HG02571 (cell line): ENCODE measurements around the gene MSL3B.
A peak's percentile ranks its signal among the peaks of the same experiment; 100 is the strongest.
"Not testable (repeated sequence)": the region's sequence is repeated elsewhere in the genome, so short reads cannot be mapped to it uniquely, and the experiment has no call there.

Source experiments
- ATAC-seq: cut with Tn5 transposase; IDR thresholded peaks from one replicate; pipeline ENCODE4 v1.9.1; 2021; ENCODE audit warnings: mild to moderate bottlenecking, moderate library complexity; ENCODE audit not compliant: unreplicated experiment

Gene MSL3B

DNA sequence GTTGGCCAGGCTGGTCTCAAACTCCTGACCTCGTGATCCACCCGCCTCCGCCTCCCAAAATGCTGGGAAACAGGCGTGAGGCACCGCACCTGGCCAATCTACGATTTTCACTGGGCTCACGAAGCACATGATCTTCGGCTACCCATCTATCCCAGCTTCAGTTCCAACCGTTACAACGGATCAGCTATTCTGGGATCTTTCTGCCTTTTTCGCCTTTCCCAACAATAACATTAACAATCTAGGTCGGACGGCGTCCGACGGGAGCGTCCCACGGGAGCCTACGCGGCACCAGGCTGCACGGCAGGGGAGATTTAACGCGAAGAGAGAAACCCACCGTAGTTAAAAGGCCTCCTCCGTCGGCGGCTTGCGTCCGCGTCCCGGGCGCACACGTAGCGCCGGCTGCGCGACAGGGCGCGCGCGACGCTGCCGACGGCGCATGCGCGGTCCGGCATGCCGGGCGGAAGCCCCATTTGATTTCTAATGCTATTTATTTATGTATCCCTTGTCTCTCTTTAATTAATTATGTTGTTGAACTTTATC lies at the start of gene MSL3B:
Gene MSL3B (minus strand): TSS at position 394 of the 540 bp plus-strand sequence.
- peak; percentile 62 for ATAC-seq

- no peak for ATAC-seq
These were observed 48.9 kb upstream of the MSL3B start, which contains the start of gene TRPM8 for GRCh38 chr2:233917116-233917515. Gene TRPM8 (plus strand): TSS chr2:233917373. CDS start chr2:233926538, 9,165 bp downstream.

DNA sequence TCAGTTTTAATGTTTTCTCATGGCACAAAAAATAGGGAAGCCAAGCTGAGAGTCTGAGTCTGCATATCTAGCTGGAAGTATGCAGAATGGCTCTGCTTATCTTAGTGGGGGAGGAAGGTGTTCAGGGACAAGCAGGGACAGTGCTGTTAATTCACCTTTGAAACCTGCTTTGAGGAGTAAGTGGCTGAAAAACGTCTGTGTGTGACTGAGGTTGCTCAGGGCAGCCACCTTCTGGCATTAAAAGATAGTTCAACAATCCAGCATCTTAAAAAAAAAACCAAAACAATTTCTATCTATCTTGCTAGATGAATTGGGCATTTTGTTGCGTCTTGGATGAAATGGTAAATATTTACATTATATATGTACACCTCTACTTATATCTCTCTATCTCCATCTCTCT lies 46.9 kb upstream of the MSL3B start:
- ATAC-seq, result no peak

- no peak for ATAC-seq
These were observed 44.7 kb upstream of the MSL3B start for GRCh38 chr2:233912691-233913423.

DNA sequence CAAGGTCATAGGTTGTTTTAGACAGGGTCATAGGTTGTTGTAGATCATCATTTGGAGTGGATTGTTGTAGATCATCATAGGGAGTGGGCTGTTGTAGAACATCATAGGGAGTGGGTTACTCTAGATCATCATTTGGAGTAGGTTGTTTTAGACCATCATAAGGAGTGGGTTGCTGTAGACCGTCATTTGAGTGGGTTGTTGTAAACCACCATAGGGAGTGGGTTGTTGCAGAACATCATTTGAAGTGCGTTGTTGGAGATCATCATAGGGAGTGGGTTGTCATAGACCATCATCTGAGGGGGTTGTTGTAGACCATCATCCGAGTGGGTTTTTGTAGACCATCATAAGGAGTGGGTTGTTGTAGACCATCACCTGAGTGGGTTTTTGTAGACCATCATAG lies 39.4 kb upstream of the MSL3B start:
- no peak for ATAC-seq

DNA sequence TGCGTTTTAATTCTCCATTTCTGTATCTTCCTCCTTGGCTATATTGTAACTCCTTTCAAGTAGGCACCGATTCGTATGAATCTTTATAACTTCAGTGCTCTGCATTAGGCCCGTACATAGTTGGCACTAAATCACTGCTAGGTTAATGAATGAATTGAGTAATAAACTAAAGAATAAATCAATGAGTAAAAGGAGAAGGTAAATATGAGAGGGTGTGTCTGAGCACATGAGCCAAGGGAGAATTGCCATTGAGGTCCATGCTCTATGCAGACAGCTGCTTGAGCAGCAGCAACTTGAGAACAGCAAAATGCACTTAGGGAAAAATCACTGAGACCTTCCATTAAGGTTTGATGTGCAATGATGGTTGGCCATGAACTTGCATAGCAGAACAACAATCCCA lies 37.8 kb upstream of the MSL3B start:
- no peak for ATAC-seq

DNA sequence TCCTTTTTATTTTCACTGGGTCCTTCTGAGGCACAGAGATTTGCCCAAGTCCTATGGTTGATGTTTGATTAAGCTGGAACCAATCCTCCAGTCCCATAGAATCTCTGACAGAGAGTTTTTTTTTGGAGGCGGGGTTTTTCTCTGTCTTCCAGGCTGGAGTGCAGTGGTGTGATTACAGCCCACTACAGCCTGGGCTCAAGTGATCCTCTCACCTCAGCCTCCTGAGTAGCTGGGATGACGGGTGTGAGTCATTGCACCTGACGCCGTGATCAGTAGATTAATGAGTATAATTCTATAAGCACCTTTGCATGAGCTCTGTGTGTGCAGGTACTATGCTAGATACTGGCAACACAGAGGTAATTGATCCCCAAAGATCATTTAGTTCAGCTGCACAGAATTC lies 33.7 kb upstream of the MSL3B start:
- ATAC-seq, result no peak

GRCh38 chr2:233901367-233901766 lies 33.2 kb upstream of the MSL3B start:
- ATAC-seq, result no peak

DNA sequence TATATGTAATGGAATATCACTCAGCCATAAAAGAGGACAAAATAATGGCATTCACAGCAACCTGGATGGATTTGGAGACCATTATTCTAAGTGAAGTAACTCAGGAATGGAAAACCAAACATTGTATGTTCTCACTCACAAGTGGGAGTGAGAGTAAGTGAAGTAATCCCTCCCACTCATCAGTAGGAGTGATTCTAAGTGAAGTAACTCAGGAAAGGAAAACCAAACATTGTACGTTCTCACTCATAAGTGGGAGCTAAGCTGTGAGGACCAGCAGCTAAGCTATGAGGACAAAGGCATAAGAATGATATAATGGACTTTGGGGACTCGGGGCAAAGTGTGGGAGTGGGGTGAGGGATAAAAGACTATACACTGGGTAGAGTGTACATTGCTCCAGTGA lies 28.1 kb upstream of the MSL3B start:
- ATAC-seq, result not testable (repeated sequence)

DNA sequence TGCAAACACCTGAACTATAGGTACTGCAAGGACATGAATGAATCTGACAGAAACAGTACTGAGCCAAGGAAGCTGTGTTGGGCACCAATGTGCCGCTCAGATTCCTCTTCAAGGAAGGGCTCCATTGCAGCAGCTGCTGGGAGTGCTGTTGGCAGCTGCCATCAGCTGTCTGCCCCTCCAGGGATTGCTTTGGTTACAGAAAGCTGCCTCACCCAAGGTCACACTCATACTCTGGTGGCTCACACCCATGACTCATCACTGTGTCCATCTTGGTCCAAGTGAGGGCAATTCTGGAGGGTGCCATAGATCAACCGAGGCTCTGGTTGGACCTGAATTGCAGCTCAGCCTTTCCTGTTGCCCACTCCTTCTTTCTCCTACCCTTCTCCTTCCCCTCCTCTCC lies 24.6 kb upstream of the MSL3B start:
- ATAC-seq, result no peak

DNA sequence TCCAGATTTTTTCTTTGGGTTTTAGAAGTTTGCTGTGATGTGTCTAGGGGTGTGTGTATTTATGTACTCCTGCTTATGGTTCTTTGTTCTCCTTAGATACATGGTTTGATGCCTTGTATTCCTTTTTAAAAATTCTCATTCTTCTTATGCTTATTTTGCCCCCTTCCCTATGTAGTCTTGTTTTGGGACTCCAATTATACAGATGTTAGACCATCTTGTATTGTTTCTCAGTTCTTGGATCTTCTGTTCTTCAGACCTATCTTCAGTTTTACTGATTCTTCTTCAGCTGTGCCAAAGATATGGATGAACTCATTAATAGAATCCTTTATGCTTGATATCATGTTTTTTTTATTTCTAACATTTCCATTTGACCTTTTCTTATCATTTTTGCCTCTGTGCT lies 14.2 kb upstream of the MSL3B start:
- no peak for ATAC-seq

- not testable (repeated sequence) for ATAC-seq
These were observed 3.9 kb upstream of the MSL3B start for GRCh38 chr2:233872125-233872524.

DNA sequence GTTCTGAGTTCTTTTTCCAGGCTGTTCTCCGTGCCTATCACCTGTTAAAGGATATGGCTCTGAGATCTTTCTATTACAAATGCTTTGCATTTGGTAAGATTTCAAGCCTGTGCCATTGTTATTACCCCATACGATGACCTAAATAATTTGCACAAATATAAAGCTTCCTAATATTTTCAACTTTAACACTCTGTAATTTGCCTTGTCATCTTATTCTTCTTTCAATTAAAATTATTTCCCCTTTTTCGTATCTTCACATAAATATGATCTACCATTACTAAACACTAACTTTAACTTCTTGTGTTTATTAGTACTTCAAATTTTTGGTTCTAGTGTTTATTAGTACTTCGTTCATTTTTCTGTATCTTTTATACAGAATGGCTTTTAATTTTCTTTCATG lies 3.2 kb upstream of the MSL3B start:
- ATAC-seq, result no peak

GRCh38 chr2:233866479-233866878 lies 1.7 kb downstream of the MSL3B start:
- no peak for ATAC-seq

DNA sequence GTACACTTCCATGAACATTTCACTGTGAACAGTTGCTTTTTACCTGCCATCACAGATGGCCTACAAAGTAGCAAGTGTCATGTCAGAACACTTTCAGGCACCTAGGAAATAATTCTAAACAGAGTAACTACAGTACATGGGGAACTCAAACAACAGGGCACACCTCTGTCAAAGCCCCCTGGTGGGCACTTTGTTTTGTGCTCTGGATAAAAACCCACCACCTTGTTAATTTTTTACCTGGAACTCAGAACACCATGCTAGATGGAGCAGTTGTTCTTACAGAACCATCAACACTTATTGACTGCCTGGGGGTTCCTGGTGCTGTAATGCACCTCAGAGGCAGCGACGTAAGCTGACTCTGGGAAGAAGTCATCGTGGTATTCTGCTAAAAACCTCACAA lies 2.3 kb downstream of the MSL3B start:
- no peak for ATAC-seq

GRCh38 chr2:233862261-233862768 lies 5.9 kb downstream of the MSL3B start:
- ATAC-seq, result no peak

- no peak for ATAC-seq
These were observed 9.9 kb downstream of the MSL3B start for GRCh38 chr2:233858331-233858730.

DNA sequence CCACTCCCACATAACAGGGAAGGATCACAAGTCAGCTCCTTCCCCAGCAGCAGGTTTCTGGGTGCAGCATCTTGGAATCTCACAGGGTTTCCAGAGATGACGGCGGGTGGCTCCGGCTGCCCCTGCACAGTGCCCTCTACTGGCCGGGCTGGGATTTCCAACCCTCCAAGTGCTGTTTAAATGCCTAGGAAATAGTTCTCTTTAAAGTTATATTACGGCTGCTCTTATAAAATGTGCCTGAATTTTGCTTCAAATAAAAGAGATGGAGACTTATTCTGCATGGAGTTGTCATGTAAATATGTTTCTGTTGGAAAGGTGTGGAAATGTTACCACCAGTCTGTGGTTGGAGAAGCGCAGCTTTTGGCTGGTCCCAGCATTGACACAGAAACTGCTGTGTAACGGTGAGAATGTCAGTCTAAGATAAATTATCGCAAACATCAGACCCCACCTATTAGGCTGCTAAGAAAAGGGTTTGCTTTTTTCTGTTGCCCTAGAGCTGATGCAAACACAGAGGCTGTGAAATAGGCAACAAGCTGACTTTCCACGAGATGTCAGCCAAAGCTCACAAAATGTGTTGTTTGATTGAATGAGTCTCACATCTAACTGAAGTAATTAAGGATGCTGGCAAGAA lies 10.6 kb downstream of the MSL3B start:
- ATAC-seq, result no peak

DNA sequence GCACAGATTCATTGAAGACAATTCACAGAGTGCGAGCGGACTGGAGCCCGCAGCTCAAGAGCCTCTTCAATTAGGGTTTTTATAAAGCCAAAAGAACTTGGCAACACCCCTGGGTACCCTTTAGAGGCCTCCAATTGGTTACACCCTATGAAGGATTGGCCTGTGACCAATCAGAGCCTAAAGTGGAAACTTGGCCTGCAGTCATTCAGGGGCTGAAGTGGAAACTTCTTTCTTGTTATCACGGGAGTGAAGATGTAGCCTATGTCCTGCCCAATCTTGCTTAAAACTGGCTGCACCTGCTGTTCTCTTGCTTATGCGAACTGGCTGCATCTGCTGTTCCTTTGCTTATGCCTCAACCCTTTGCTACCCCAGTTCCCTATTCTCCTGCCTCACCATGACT lies 12.0 kb downstream of the MSL3B start:
- ATAC-seq, result no peak

DNA sequence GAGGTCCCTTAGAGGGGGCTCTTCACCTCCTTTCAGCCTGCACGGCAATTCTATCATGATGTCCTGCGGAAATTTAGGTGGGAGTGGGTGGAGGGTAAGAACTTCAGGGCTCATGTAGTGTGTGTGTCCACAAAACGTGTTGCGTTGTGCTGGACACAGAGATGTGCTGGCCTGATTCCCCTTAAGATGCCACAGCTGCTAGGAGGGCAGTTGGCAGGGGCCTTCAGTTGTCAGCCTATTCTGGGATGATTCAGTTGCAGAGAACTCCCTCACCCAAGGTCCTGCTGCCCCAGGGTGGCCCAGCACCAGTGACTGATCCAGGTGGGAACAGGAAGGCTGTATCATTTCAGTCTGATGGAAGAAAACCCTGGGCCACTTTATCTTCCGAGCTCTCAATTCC lies 12.8 kb downstream of the MSL3B start:
- ATAC-seq, result no peak

DNA sequence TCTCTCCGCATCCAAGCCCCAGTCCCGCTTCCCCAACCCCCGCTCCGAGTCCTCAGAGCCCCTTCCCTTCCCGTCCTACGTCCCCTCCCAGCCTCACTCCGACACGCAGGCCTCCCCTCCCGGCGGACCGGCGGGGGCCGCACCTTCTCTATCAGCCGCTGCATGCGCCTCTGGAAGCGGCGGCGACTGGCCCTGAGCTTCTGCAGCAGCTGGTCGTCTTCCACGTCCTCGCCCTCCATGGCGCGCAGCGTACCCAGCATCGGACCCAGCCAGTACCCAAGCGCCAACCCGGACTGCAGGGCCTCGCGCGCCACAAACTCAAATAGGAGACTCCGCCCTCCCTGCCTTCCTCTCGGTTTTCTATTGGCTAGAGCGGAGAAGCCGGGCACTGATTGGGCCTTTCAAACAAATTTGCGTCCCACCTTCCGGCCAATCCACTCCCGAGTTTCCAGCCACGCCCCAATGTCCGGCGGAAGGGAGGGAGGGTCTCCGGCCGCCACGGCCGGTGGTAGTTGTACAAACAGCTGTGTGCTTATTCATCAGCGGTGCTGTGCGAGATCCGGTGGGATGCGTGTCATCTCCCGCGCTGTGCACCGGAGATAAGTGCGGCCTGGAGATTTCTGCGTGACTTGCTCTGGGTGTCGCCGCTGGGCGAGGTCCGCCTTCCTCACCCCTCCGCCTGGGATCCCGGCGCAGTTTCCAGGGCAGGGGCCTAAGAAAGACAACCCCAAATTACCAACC lies 13.8 kb downstream of the MSL3B start, which contains the start of gene HJURP:
Gene HJURP (minus strand): TSS at position 295 of the 741 bp plus-strand sequence. CDS start 35 bp downstream, at position 260.
- ATAC-seq, result peak; percentile 98
